ENCODE data around the gene UBE2Z. TPM values are rescaled to one million over a fixed set of nuclear protein-coding genes. Genes with fewer than 3 reads are reported as not detected.

Gene UBE2Z
- total RNA-seq, 2 experiments from 2014 or later = 61.8 to 62.4 TPM

DNA sequence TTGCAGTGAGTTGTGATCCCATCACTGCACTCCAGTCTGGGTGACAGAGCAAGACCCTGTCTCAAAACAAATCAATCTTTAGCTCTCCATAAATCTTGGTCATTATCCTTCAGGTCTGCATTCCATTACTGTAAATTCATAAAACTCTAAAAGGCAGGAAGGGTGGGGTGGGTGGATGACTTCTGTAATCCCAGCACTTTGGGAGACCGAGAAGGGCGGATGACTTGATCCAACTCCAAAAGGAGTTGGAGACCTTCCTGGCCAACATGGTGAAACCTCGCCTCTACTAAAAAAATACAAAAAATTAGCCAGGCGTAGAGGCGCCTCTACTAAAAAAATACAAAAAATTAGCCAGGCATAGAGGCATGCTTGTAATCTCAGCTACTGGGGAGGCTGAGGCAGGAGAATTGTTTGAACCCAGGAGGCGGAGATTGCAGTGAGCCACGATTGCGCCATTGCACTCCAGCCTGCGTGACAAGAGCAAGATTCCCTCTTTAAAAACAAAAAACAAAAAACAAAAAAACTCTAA lies 2.2 kb upstream of the UBE2Z start:
- no peak overlapping the region for H3K27ac Mint-ChIP-seq
- H3K36me3 Mint-ChIP-seq (ENCODE audit: low read depth) = peaks cover 17% of the 10 kb centered on the region
- ATAC-seq = no peak
- H3K9me3 Mint-ChIP-seq (ENCODE audit: insufficient read depth) = no peaks in the 10 kb centered on the region
- no peak overlapping the region for H3K4me3 Mint-ChIP-seq
- peaks cover 30% of the 10 kb centered on the region for H3K4me1 Mint-ChIP-seq (ENCODE audit: low read depth)
- POLR2A ChIA-PET = no interaction called here
- CTCF ChIA-PET = interaction anchor here (1.8 kb wide), 1 partner anchor 126 kb away, joined by 4 read pairs; no protein-coding TSS in a partner anchor
- no peak for DNase-seq
- no peaks in the 10 kb centered on the region for H3K27me3 Mint-ChIP-seq (ENCODE audit: low read depth)

DNA sequence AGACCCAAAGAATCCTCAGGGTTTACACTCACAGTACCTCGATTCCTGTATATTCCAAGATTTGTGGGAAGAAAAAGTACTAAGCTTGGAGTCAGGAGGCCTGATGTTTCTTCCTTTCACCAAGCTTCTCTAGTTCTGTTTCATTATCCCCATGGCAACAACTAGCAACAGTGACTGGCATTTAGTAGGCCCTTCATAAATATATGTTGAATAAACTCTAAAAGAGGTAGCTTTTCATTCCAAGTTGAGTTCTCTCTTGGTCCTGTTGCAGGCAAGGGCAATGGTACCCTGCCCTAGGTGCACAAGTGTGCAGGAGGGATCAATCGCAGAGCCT lies 527 bp upstream of the UBE2Z start:
- no peaks in the 10 kb centered on the region for H3K9me3 Mint-ChIP-seq (ENCODE audit: insufficient read depth)

GRCh38 chr17:48908853-48909394 lies 717 bp downstream of the UBE2Z start:
- Mint-ChIP-seq H3K4me1 (ENCODE audit: low read depth) (peaks cover 54% of the 10 kb centered on the region), H3K27me3 (ENCODE audit: low read depth) (no peaks in the 10 kb centered on the region), H3K27ac (peak overlapping the region; percentile 97), H3K4me3 (peak overlapping the region; percentile 99), H3K9me3 (ENCODE audit: insufficient read depth) (no peaks in the 10 kb centered on the region), H3K36me3 (ENCODE audit: low read depth) (peaks cover 45% of the 10 kb centered on the region)
- POLR2A ChIA-PET = interaction anchor here (0.7 to 2.9 kb wide), 5 partner anchors 12 to 454 kb away, joined by 3 to 46 read pairs (median 3); partner anchors contain the start of genes ATP5MC1 and SNF8
- DNase-seq = peak; percentile 95
- ATAC-seq = peak; percentile 43
- CTCF ChIA-PET = interaction anchor here (1.3 to 2.9 kb wide), 4 partner anchors 15 to 124 kb away, joined by 4 to 15 read pairs (median 10); partner anchors contain the start of gene ATP5MC1

More for the DNA sequence above, 527 bp upstream of the UBE2Z start:
- H3K4me1 Mint-ChIP-seq (ENCODE audit: low read depth) = peaks cover 44% of the 10 kb centered on the region
- peak overlapping the region; percentile 87 for H3K27ac Mint-ChIP-seq
- POLR2A ChIA-PET = interaction anchor here (0.6 to 2.9 kb wide), 11 partner anchors 10 to 455 kb away, joined by 3 to 46 read pairs (median 5); partner anchors contain the start of genes ATP5MC1 and SNF8
- CTCF ChIA-PET = interaction anchor here (0.9 to 2.9 kb wide), 6 partner anchors 9 to 125 kb away, joined by 4 to 15 read pairs (median 7); partner anchors contain the start of gene ATP5MC1
- ATAC-seq (peak; percentile 27), DNase-seq (no peak)
- H3K27me3 Mint-ChIP-seq (ENCODE audit: low read depth) = no peaks in the 10 kb centered on the region
- peaks cover 32% of the 10 kb centered on the region for H3K36me3 Mint-ChIP-seq (ENCODE audit: low read depth)
- peak overlapping the region; percentile 99 for H3K4me3 Mint-ChIP-seq

GRCh38 chr17:48909783-48910182 lies 1.6 kb downstream of the UBE2Z start:
- Mint-ChIP-seq H3K36me3 (ENCODE audit: low read depth) (peaks cover 53% of the 10 kb centered on the region), H3K27ac (peak overlapping the region; percentile 97), H3K4me1 (ENCODE audit: low read depth) (peaks cover 63% of the 10 kb centered on the region), H3K4me3 (peak overlapping the region; percentile 99), H3K27me3 (ENCODE audit: low read depth) (no peaks in the 10 kb centered on the region), H3K9me3 (ENCODE audit: insufficient read depth) (no peaks in the 10 kb centered on the region)
- ChIA-PET CTCF (interaction anchor here (1.8 to 2.9 kb wide), 3 partner anchors 16 to 185 kb away, joined by 4 to 15 read pairs (median 11); partner anchors contain the start of gene ATP5MC1), POLR2A (interaction anchor here (0.7 to 2.9 kb wide), 3 partner anchors 16 to 162 kb away, joined by 3 to 46 read pairs (median 20); partner anchors contain the start of genes ATP5MC1 and SNF8)
- no peak for DNase-seq
- no peak for ATAC-seq

DNA sequence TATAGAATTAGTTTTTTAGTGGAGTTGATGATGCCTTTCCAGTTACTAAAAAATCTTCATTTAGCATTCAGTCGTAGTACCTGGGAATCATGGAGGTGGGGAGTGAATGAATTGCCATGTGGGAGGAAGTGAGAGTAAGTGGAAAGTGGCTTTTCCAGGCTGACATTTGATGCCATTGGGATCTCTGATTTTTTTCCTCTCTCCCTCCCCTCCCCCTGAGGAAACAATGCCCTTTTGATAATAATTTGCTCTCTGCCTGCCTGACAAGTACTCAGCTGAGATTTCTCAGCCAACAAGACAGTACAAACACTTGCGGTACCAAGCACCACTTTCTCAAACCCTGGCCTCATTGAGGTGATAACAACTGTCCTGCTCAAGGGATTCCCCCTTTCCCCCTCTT lies 2.2 kb downstream of the UBE2Z start:
- H3K4me3 Mint-ChIP-seq = peak overlapping the region; percentile 99
- H3K27ac Mint-ChIP-seq = no peak overlapping the region
- no peak for DNase-seq
- no peaks in the 10 kb centered on the region for H3K27me3 Mint-ChIP-seq (ENCODE audit: low read depth)
- no peak for ATAC-seq
- peaks cover 68% of the 10 kb centered on the region for H3K4me1 Mint-ChIP-seq (ENCODE audit: low read depth)
- peaks cover 58% of the 10 kb centered on the region for H3K36me3 Mint-ChIP-seq (ENCODE audit: low read depth)
- ChIA-PET POLR2A (interaction anchor here (0.6 to 0.8 kb wide), 3 partner anchors 17 to 34 kb away, joined by 3 read pairs; partner anchors contain the start of genes ATP5MC1 and SNF8), CTCF (interaction anchor here (0.7 to 1.8 kb wide), 2 partner anchors 9 to 186 kb away, joined by 3 to 4 read pairs; no protein-coding TSS in a partner anchor)
- no peaks in the 10 kb centered on the region for H3K9me3 Mint-ChIP-seq (ENCODE audit: insufficient read depth)

GRCh38 chr17:48912476-48912875 lies 4.3 kb downstream of the UBE2Z start:
- ATAC-seq (no peak), DNase-seq (no peak)
- Mint-ChIP-seq H3K9me3 (ENCODE audit: insufficient read depth) (no peaks in the 10 kb centered on the region), H3K4me3 (no peak overlapping the region), H3K27me3 (ENCODE audit: low read depth) (no peaks in the 10 kb centered on the region), H3K4me1 (ENCODE audit: low read depth) (peaks cover 72% of the 10 kb centered on the region), H3K27ac (no peak overlapping the region), H3K36me3 (ENCODE audit: low read depth) (peaks cover 75% of the 10 kb centered on the region)
- ChIA-PET CTCF (no interaction called here), POLR2A (no interaction called here)

- CTCF ChIA-PET = interaction anchor here (0.6 to 1.7 kb wide), 6 partner anchors 22 to 65 kb away, joined by 3 to 4 read pairs (median 3); partner anchors contain the start of gene ATP5MC1
- H3K27me3 Mint-ChIP-seq (ENCODE audit: low read depth) = no peaks in the 10 kb centered on the region
- DNase-seq = peak; percentile 38
- ATAC-seq = peak; percentile 88
- peaks cover 51% of the 10 kb centered on the region for H3K4me1 Mint-ChIP-seq (ENCODE audit: low read depth)
- peak overlapping the region; percentile 54 for H3K4me3 Mint-ChIP-seq
- POLR2A ChIA-PET = interaction anchor here (0.6 to 2.7 kb wide), 5 partner anchors 15 to 1071 kb away, joined by 3 to 7 read pairs (median 4); no protein-coding TSS in a partner anchor
- H3K27ac Mint-ChIP-seq = peak overlapping the region; percentile 85
- peaks cover 81% of the 10 kb centered on the region for H3K36me3 Mint-ChIP-seq (ENCODE audit: low read depth)
- H3K9me3 Mint-ChIP-seq (ENCODE audit: insufficient read depth) = no peaks in the 10 kb centered on the region
Observed at GRCh38 chr17:48915459-48916282, 7.5 kb downstream of the UBE2Z start.

- peaks cover 71% of the 10 kb centered on the region for H3K36me3 Mint-ChIP-seq (ENCODE audit: low read depth)
- peak overlapping the region; percentile 30 for H3K27ac Mint-ChIP-seq
- peaks cover 3% of the 10 kb centered on the region for H3K4me1 Mint-ChIP-seq (ENCODE audit: low read depth)
- DNase-seq = no peak
- H3K4me3 Mint-ChIP-seq = no peak overlapping the region
- CTCF ChIA-PET = no interaction called here
- no peaks in the 10 kb centered on the region for H3K27me3 Mint-ChIP-seq (ENCODE audit: low read depth)
- H3K9me3 Mint-ChIP-seq (ENCODE audit: insufficient read depth) = no peaks in the 10 kb centered on the region
- POLR2A ChIA-PET = no interaction called here
- ATAC-seq = no peak
Observed at GRCh38 chr17:48925251-48925990, 17.2 kb downstream of the UBE2Z start.

DNA sequence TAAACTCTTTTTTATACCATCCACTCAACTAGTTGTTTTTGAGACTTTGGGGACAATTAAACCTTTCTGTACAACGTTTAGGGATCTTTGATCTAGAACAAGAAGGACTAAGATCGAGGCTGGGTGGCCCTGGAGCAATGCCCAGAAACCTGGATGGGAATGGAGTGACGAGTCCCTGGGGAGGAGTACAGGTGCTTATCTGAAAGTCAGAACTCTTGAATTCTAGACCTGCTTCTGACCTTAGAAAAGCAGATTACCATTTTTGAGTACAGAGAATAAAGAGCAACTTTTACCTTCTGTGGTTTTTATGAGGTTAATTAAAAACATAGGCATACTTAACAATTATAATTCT lies 17.8 kb downstream of the UBE2Z start:
- CTCF ChIA-PET = no interaction called here
- Mint-ChIP-seq H3K27ac (no peak overlapping the region), H3K27me3 (ENCODE audit: low read depth) (no peaks in the 10 kb centered on the region), H3K4me1 (ENCODE audit: low read depth) (peaks cover 3% of the 10 kb centered on the region), H3K36me3 (ENCODE audit: low read depth) (peaks cover 70% of the 10 kb centered on the region), H3K9me3 (ENCODE audit: insufficient read depth) (no peaks in the 10 kb centered on the region), H3K4me3 (no peak overlapping the region)
- no peak for DNase-seq
- no peak for ATAC-seq
- POLR2A ChIA-PET = no interaction called here

DNA sequence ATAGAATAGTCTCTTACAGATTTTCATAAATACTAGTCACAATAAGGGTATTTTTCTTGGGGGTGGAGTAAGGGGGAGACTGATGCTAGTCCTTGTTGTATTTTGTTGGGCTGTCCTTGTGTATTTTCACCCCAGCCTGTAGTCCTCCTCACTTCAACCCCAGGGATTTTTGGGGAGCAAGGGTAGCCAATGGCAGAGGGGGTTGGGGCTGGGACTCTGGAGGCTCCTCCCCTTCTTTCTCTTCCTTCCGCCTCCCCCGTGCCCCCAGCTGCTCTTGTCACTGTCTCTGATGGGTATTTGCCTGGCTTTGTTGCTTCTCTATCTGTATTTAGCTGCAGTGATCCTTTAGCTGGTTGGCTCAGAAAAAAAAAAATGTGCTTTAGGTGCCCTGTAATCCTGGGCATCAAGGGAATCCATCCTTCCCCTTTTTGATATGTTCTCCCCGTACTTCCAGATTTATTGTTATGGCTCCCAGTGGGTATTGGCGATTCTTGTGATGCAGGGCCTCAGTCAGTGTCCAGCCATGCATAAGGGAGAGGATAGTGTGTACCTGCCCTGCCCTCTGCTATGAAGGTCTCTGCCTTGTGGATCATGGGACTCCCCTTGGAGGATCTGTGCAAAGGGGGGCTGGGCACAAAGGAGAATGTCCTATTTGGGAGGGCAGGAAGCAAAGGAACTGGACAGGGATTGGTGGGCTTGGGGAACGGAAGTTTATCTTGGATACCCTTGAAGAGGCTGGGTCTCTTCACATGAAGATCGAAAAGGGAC lies 20.0 kb downstream of the UBE2Z start:
- ChIA-PET CTCF (no interaction called here), POLR2A (interaction anchor here (1.1 kb wide), 1 partner anchor 182 kb away, joined by 3 read pairs; no protein-coding TSS in a partner anchor)
- Mint-ChIP-seq H3K27ac (no peak overlapping the region), H3K4me1 (ENCODE audit: low read depth) (peaks cover 3% of the 10 kb centered on the region), H3K36me3 (ENCODE audit: low read depth) (peaks cover 71% of the 10 kb centered on the region), H3K9me3 (ENCODE audit: insufficient read depth) (no peaks in the 10 kb centered on the region), H3K4me3 (no peak overlapping the region), H3K27me3 (ENCODE audit: low read depth) (no peaks in the 10 kb centered on the region)
- DNase-seq (no peak), ATAC-seq (no peak)
